CD4-positive, CD25-positive, alpha-beta regulatory T cell (primary cell): Measurements from ENCODE around the gene BCAR3. TPM values are rescaled to one million over a fixed set of nuclear protein-coding genes. Genes with fewer than 3 reads are reported as not detected.
"Not testable (repeated sequence)": the region's sequence is repeated elsewhere in the genome, so short reads cannot be mapped to it uniquely, and the experiment has no call there.

Experiments
- ATAC-seq, 2 donors: fragments of 150-1000 bp; cut with Tn5 transposase; one replicate each; pipeline ENCODE4 v1.10.0; 2021; ENCODE audit warnings: low read depth in 2 of 2, moderate number of reproducible peaks in 2 of 2, moderate library complexity in 1 of 2
- DNase-seq, 3 donors: peaks; one replicate each; pipeline versions ENCODE4 v3.0.0 to v3.0.0-alpha.2; 2012 to 2022; ENCODE audit warnings: mixed read lengths in 1 of 3
- H3K27ac ChIP-seq: one replicate; pipeline ENCODE4 v1.7.0; 2013; ENCODE audit warnings: mild to moderate bottlenecking, low read length; ENCODE audit not compliant: insufficient read depth, poor library complexity, severe bottlenecking
- H3K27me3 ChIP-seq: one replicate; pipeline ENCODE4 v1.7.0; 2013; ENCODE audit warnings: low read length; ENCODE audit not compliant: control insufficient read depth, insufficient read depth
- H3K36me3 ChIP-seq: one replicate; pipeline ENCODE4 v1.7.0; 2013; ENCODE audit warnings: mild to moderate bottlenecking, low read length, moderate library complexity; ENCODE audit not compliant: control insufficient read depth, insufficient read depth
- H3K4me1 ChIP-seq: 2 replicates; pipeline ENCODE4 v1.7.0; 2013; ENCODE audit warnings: mild to moderate bottlenecking, low read length; ENCODE audit not compliant: insufficient read depth, control insufficient read depth, poor library complexity, severe bottlenecking
- H3K4me3 ChIP-seq: one replicate; pipeline ENCODE4 v1.7.0; 2013; ENCODE audit warnings: low read depth, mild to moderate bottlenecking, low read length, moderate library complexity
- H3K9me3 ChIP-seq, 2 experiments: 1 replicate in 1 of 2; 2 replicates in 1 of 2; pipeline ENCODE4 v1.7.0; 2013; ENCODE audit warnings: low read length in 2 of 2, mild to moderate bottlenecking in 1 of 2, moderate library complexity in 1 of 2; ENCODE audit not compliant: control insufficient read depth in 2 of 2
- H3K27ac Mint-ChIP-seq, 3 donors: one replicate each; pipeline ENCODE4 v1.8.0; 2020 to 2022; ENCODE audit warnings: mild to moderate bottlenecking in 3 of 3, mixed read lengths in 3 of 3, moderate library complexity in 2 of 3
- H3K27me3 Mint-ChIP-seq: one replicate; pipeline ENCODE4 v1.8.0; 2022; ENCODE audit warnings: mild to moderate bottlenecking, mixed read lengths
- H3K36me3 Mint-ChIP-seq: one replicate; pipeline ENCODE4 v1.8.0; 2020; ENCODE audit warnings: mixed read lengths
- H3K4me1 Mint-ChIP-seq, 4 donors: one replicate each; pipeline ENCODE4 v1.8.0; 2020 to 2022; ENCODE audit warnings: mixed read lengths in 4 of 4, mild to moderate bottlenecking in 1 of 4
- H3K4me3 Mint-ChIP-seq, 4 donors: one replicate each; pipeline ENCODE4 v1.8.0; 2020 to 2022; ENCODE audit warnings: mild to moderate bottlenecking in 4 of 4, mixed read lengths in 4 of 4, moderate library complexity in 3 of 4
- H3K9me3 Mint-ChIP-seq, 7 donors: one replicate each; pipeline ENCODE4 v1.8.0; 2020 to 2022; ENCODE audit warnings: mixed read lengths in 7 of 7, mild to moderate bottlenecking in 3 of 7, moderate library complexity in 2 of 7
- polyA plus RNA-seq, 4 donors: library from polyadenylated mRNA; unstranded; fragments of 300-500 nt; fragmentation: Illumina TruSeq; gene quantifications; one replicate each; pipeline ENCODE4 v1.2.3, GENCODE V29; 2021
- total RNA-seq: library from RNA; stranded (reverse); gene quantifications from one replicate; pipeline ENCODE4 v1.2.3, GENCODE V29; 2022

BCAR3 gene
- total and polyA plus RNA-seq, 5 donors from 2014 or later, result 0.44 to 0.62 (median 0.49) TPM; not detected in 2

DNA sequence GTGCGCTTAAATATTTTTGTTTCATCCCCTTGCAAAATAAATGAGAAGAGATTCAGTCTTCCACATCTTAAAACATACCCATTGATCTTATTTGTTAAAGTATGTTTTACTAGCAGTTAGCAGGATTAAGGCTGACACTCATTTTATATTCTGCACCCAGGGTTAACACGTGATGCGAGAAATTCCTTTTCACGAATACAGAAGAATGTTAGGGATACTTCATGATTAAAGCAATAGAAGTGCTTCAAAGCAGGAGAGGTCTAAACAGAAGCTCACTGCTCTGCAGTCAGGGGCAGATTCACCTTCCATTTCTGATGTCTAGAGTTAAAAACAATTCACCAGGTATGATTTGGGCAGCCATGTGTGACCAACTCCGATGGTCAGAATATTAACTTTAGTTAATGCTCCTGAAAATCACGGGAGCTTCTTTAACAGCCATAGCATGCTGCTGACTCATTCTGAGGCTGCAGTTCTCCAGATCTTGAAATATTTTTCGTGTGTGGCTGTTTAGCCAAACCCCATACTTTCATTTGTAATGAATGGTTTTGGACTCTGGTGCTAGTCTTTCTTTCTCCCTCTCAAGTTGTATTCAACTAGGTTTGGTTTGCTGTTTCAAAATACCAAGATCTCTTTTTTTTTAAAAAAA, 19.7 kb downstream of the BCAR3 start:
- Mint-ChIP-seq H3K4me1 (no peaks in the 10 kb centered on the region), H3K9me3 (no peaks in the 10 kb centered on the region), H3K27me3 (peaks cover 27% of the 10 kb centered on the region), H3K36me3 (no peaks in the 10 kb centered on the region), H3K4me3 (no peak overlapping the region), H3K27ac (no peak overlapping the region)
- H3K4me1 ChIP-seq, result no peaks in the 10 kb centered on the region
- H3K27me3 ChIP-seq, result no peaks in the 10 kb centered on the region
- no peak overlapping the region for H3K4me3 ChIP-seq
- ATAC-seq (no peak), DNase-seq (no peak)
- no peaks in the 10 kb centered on the region for H3K36me3 ChIP-seq
- no peaks in the 10 kb centered on the region for H3K9me3 ChIP-seq
- H3K27ac ChIP-seq, result no peak overlapping the region

GRCh38 chr1:93661341-93661740, 20.3 kb downstream of the BCAR3 start:
- not testable (repeated sequence) for H3K9me3 Mint-ChIP-seq, H3K36me3 Mint-ChIP-seq, H3K4me1 ChIP-seq, H3K4me1 Mint-ChIP-seq, H3K27ac ChIP-seq, H3K4me3 ChIP-seq, H3K4me3 Mint-ChIP-seq, H3K9me3 ChIP-seq, H3K27me3 ChIP-seq, DNase-seq, H3K27ac Mint-ChIP-seq, ATAC-seq, H3K36me3 ChIP-seq
- H3K27me3 Mint-ChIP-seq, result peaks cover 27% of the 10 kb centered on the region

DNA sequence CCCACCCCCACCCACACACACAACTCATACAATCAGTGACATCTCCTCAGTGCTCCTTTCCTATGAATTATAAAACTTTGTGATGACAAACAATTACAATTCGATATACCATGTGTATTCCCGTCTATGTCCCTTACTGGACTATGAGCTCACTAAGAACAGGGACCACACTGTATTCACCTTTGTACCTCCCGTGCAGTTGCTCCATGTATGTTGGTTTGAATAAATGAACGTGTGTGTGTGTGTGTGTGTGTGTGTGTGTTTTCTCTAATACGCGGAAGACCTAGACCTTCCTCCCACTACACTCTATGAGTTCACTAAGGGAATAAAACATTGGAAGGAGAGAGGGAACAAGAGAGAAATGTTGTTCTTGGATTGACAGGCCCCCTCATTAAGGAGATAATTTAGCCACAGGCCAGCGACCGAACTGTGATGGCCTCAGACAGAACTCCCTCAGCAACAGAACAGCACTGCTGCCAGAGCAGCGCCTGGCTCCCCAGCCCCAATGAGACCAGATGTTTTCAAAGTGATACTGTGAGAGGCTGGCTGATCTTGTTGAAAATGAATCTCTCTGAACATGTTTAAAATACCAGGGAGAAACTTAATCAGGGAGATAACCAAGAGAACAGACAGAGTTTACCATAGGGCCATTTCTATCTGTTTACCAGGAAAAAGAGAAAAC, 21.7 kb downstream of the BCAR3 start:
- no peak for ATAC-seq
- H3K36me3 ChIP-seq, result no peaks in the 10 kb centered on the region
- H3K27ac Mint-ChIP-seq, result no peak overlapping the region
- no peaks in the 10 kb centered on the region for H3K27me3 ChIP-seq
- no peak overlapping the region for H3K27ac ChIP-seq
- no peak overlapping the region for H3K4me3 Mint-ChIP-seq
- H3K4me1 Mint-ChIP-seq, result no peaks in the 10 kb centered on the region
- no peak for DNase-seq
- peaks cover 27% of the 10 kb centered on the region for H3K27me3 Mint-ChIP-seq
- no peaks in the 10 kb centered on the region for H3K9me3 ChIP-seq
- no peaks in the 10 kb centered on the region for H3K36me3 Mint-ChIP-seq
- H3K9me3 Mint-ChIP-seq, result no peaks in the 10 kb centered on the region
- H3K4me3 ChIP-seq, result no peak overlapping the region
- H3K4me1 ChIP-seq, result no peaks in the 10 kb centered on the region

DNA sequence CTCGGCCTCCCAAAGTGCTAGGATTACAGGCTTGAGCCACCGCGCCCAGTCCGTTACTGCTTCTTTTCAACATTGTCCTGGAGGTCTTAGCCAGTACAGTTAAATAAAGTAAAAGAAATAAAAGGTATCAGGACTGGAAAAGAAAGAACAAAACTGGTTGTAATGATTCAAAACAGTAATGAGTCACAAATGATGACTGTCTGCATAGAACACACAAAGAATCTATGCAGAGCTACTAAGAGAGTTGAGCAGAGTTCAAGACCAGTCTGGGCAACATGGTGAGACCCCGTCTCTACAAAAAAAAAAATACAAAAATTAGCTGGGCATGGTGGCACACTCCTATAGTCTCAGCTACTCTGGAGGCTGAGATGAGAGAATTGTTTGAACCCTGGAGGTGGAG, 23.4 kb downstream of the BCAR3 start:
- Mint-ChIP-seq H3K4me1 (no peaks in the 10 kb centered on the region), H3K27me3 (peaks cover 26% of the 10 kb centered on the region), H3K36me3 (no peaks in the 10 kb centered on the region), H3K4me3 (no peak overlapping the region), H3K27ac (no peak overlapping the region), H3K9me3 (no peaks in the 10 kb centered on the region)
- no peaks in the 10 kb centered on the region for H3K4me1 ChIP-seq
- no peaks in the 10 kb centered on the region for H3K9me3 ChIP-seq
- DNase-seq (no peak), ATAC-seq (no peak)
- no peak overlapping the region for H3K27ac ChIP-seq
- H3K4me3 ChIP-seq, result no peak overlapping the region
- H3K27me3 ChIP-seq, result no peaks in the 10 kb centered on the region
- no peaks in the 10 kb centered on the region for H3K36me3 ChIP-seq

DNA sequence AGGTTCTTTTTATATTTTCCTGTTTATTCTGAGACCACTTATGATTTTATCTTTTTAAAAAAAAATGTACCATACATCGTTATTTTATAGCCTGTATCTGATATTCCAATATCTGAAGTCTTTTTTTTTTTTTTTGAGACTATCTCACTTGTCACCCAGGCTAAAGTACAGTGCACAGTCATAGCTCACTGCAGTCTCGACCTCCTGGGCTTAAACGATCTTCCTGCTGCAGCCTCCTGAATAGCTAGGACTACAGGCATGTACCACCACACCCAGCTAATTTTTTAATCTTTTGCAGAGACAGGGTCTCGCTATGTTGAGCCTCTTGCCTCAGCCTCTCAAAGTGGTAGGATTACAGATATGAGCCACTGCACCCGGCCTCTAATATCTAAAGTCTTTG, 25.1 kb downstream of the BCAR3 start:
- Mint-ChIP-seq H3K36me3 (no peaks in the 10 kb centered on the region), H3K27ac (no peak overlapping the region), H3K9me3 (no peaks in the 10 kb centered on the region), H3K27me3 (peaks cover 12% of the 10 kb centered on the region), H3K4me3 (no peak overlapping the region), H3K4me1 (no peaks in the 10 kb centered on the region)
- Histone ChIP-seq H3K4me1 (no peaks in the 10 kb centered on the region), H3K27ac (no peak overlapping the region), H3K27me3 (no peaks in the 10 kb centered on the region), H3K4me3 (no peak overlapping the region), H3K9me3 (no peaks in the 10 kb centered on the region), H3K36me3 (no peaks in the 10 kb centered on the region)
- DNase-seq (no peak), ATAC-seq (no peak)

DNA sequence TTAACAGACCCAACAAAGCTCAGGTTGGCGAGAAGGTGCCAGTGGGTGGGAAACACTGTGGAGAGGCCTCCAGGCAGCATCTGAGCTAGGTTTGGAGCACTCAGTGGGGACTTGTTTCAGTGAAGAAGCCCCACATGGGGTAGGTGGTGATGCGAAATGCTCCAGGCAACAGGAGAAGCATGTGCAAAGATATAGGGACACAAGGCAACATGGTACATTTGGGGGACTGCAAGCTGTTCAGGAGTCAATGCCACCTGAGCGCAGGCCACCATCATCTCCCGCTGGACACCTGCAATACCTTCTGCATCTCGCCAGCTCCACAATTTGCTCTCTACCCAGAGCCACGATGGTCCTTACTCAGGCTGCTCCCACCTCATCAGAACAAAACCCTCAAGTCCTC, 28.0 kb downstream of the BCAR3 start:
- no peak overlapping the region for H3K4me3 Mint-ChIP-seq
- H3K4me1 ChIP-seq, result no peaks in the 10 kb centered on the region
- H3K9me3 ChIP-seq, result no peaks in the 10 kb centered on the region
- H3K9me3 Mint-ChIP-seq, result no peaks in the 10 kb centered on the region
- no peak overlapping the region for H3K27ac Mint-ChIP-seq
- H3K27me3 ChIP-seq, result no peaks in the 10 kb centered on the region
- peaks cover 16% of the 10 kb centered on the region for H3K27me3 Mint-ChIP-seq
- H3K27ac ChIP-seq, result no peak overlapping the region
- no peaks in the 10 kb centered on the region for H3K36me3 Mint-ChIP-seq
- no peaks in the 10 kb centered on the region for H3K4me1 Mint-ChIP-seq
- H3K36me3 ChIP-seq, result no peaks in the 10 kb centered on the region
- no peak for ATAC-seq
- DNase-seq, result no peak
- no peak overlapping the region for H3K4me3 ChIP-seq

GRCh38 chr1:93652323-93652949, 29.2 kb downstream of the BCAR3 start:
- Histone ChIP-seq H3K4me1 (no peaks in the 10 kb centered on the region), H3K4me3 (no peak overlapping the region), H3K36me3 (no peaks in the 10 kb centered on the region), H3K9me3 (no peaks in the 10 kb centered on the region), H3K27me3 (no peaks in the 10 kb centered on the region), H3K27ac (no peak overlapping the region)
- H3K4me1 Mint-ChIP-seq, result no peaks in the 10 kb centered on the region
- H3K36me3 Mint-ChIP-seq, result no peaks in the 10 kb centered on the region
- DNase-seq (no peak), ATAC-seq (no peak)
- no peak overlapping the region for H3K4me3 Mint-ChIP-seq
- H3K27me3 Mint-ChIP-seq, result peaks cover 8% of the 10 kb centered on the region
- H3K27ac Mint-ChIP-seq, result no peak overlapping the region
- no peaks in the 10 kb centered on the region for H3K9me3 Mint-ChIP-seq

GRCh38 chr1:93651695-93652094, 29.9 kb downstream of the BCAR3 start:
- H3K4me1 ChIP-seq, result no peaks in the 10 kb centered on the region
- no peaks in the 10 kb centered on the region for H3K27me3 ChIP-seq
- ATAC-seq (no peak), DNase-seq (no peak)
- Mint-ChIP-seq H3K9me3 (no peaks in the 10 kb centered on the region), H3K27ac (no peak overlapping the region), H3K36me3 (no peaks in the 10 kb centered on the region), H3K4me3 (no peak overlapping the region), H3K4me1 (no peaks in the 10 kb centered on the region), H3K27me3 (peaks cover 8% of the 10 kb centered on the region)
- no peak overlapping the region for H3K27ac ChIP-seq
- H3K4me3 ChIP-seq, result no peak overlapping the region
- no peaks in the 10 kb centered on the region for H3K9me3 ChIP-seq
- no peaks in the 10 kb centered on the region for H3K36me3 ChIP-seq
